Measurements from ENCODE around the gene CDKN1B. TPM values are rescaled to one million over a fixed set of nuclear protein-coding genes. Genes with fewer than 3 reads are reported as not detected.

The CDKN1B gene
- total RNA-seq, 1 donor from 2014 or later, result 63.0 TPM

GRCh38 chr12:12759234-12759915 is 42.2 kb downstream of the CDKN1B start:
- no peak for DNase-seq (ENCODE audit: low spot score)

- DNase-seq (ENCODE audit: low spot score), result no peak
Observed at GRCh38 chr12:12764824-12765223, 47.7 kb downstream of the CDKN1B start.

GRCh38 chr12:12770262-12770661 is 53.1 kb downstream of the CDKN1B start:
- no peak for DNase-seq (ENCODE audit: low spot score)

Other genes with a start within 250 kb of the CDKN1B start
- 65.9 TPM for gene DUSP16, start 154.5 kb upstream of the CDKN1B start, total RNA-seq
- gene CREBL2, start 105.5 kb upstream of the CDKN1B start, total RNA-seq, result 36.9 TPM
- gene GPR19, start 21.2 kb upstream of the CDKN1B start, total RNA-seq, result 0.26 TPM
- gene APOLD1, start 68.3 kb downstream of the CDKN1B start, total RNA-seq, result 8.0 TPM
- gene DDX47, start 96.0 kb downstream of the CDKN1B start, total RNA-seq, result 36.3 TPM
- gene GPRC5A, start 174.2 kb downstream of the CDKN1B start, total RNA-seq, result 7.2 TPM
- gene GPRC5D, start 234.8 kb downstream of the CDKN1B start, total RNA-seq, result not detected